Lung (tissue), 16 donors: ENCODE data around the gene TMEM107. TPM values are rescaled to one million over a fixed set of nuclear protein-coding genes. Genes with fewer than 3 reads are reported as not detected.

Experiments
- ATAC-seq: fragments of 200-7000 bp; cut with Tn5 transposase; one replicate; pipeline ENCODE4 v1.9.1; 2020; ENCODE audit warnings: moderate number of reproducible peaks; ENCODE audit not compliant: insufficient read depth, low FRiP score
- DNase-seq, 3 donors: peaks; one replicate each; pipeline ENCODE4 v3.0.0-alpha.2; 2013 to 2017
- H3K27ac ChIP-seq, 2 donors: one replicate each; pipeline ENCODE4 v1.5.1; 2013; ENCODE audit warnings: mild to moderate bottlenecking in 2 of 2, moderate library complexity in 2 of 2, control low read depth in 1 of 2, inconsistent platforms in 1 of 2, low read depth in 1 of 2, low read length in 1 of 2
- H3K27me3 ChIP-seq, 3 donors: one replicate each; pipeline ENCODE4 v1.5.1; 2013; ENCODE audit warnings: low read length in 2 of 3; ENCODE audit not compliant: control insufficient read depth in 3 of 3, insufficient read depth in 3 of 3
- H3K36me3 ChIP-seq, 4 donors: one replicate each; pipeline ENCODE4 v1.5.1; 2013; ENCODE audit warnings: low read length in 4 of 4, mild to moderate bottlenecking in 1 of 4, moderate library complexity in 1 of 4; ENCODE audit not compliant: control insufficient read depth in 4 of 4, insufficient read depth in 4 of 4
- H3K4me1 ChIP-seq, 5 donors: one replicate each; pipeline ENCODE4 v1.5.1; 2013; ENCODE audit warnings: low read length in 5 of 5, mild to moderate bottlenecking in 2 of 5, moderate library complexity in 1 of 5; ENCODE audit not compliant: control insufficient read depth in 5 of 5, insufficient read depth in 5 of 5
- H3K4me3 ChIP-seq: one replicate; pipeline ENCODE4 v1.5.1; 2013; ENCODE audit warnings: mild to moderate bottlenecking, control low read depth, moderate library complexity
- H3K9ac ChIP-seq, 2 donors: one replicate each; pipeline ENCODE4 v1.5.1; 2013; ENCODE audit warnings: low read length in 2 of 2, control low read depth in 1 of 2; ENCODE audit not compliant: insufficient read depth in 1 of 2
- H3K9me3 ChIP-seq, 4 donors: one replicate each; pipeline ENCODE4 v1.5.1; 2013; ENCODE audit warnings: low read length in 3 of 4, mild to moderate bottlenecking in 1 of 4, moderate library complexity in 1 of 4; ENCODE audit not compliant: control insufficient read depth in 4 of 4, insufficient read depth in 3 of 4
- WGBS, 2 donors: extraction: QIAGEN DNeasy Blood & Tissue Kit; methylation state at CpG; one replicate each; pipeline ENCODE4 v1.1.7; 2013; 5-methylcytosine and 5-hydroxymethylcytosine counted together
- long read RNA-seq, 5 donors: transcript quantifications; one replicate each; lab custom pipeline, GENCODE V29; 2026
- polyA plus RNA-seq, 2 donors: library from polyadenylated mRNA; stranded (reverse); fragments of 200-250 nt; gene quantifications; one replicate each; pipeline ENCODE4 v1.2.1, GENCODE V29; 2013
- total RNA-seq, 2 donors: library from RNA; depleted of rRNA in 1 of 2; stranded (reverse); fragments of >200 nt in 1 of 2; gene quantifications; one replicate each; pipeline ENCODE4 v1.2.1, GENCODE V29; 2014 to 2021
- TF ChIP-seq, protein P1 (sequence below): IDR thresholded peaks from 2 replicates; pipeline ENCODE4 v1.5.1; 2012; ENCODE audit warnings: mild to moderate bottlenecking; ENCODE audit errors: control extremely low read depth, extremely low read depth
- donor health status: control.
- donor health status: control.
- donor health status: Bipolar disorder and iron deficiency.
- donor health status: healthy.
- donor health status: DM: yes; HTN: yes; CAD: no.

The TMEM107 gene
- total RNA-seq (10 to 100 TPM; 24.4 to 33.1 TPM), polyA plus RNA-seq (10 to 100 TPM; 13.2 to 19.0 TPM)
- long read RNA-seq, donor 1, partial matches to known transcripts = 0 of 8 reads
- long read RNA-seq, donor 1, other reads (novel, unspliced or antisense) = 0 of 8 reads
- long read RNA-seq, donor 2, partial matches to known transcripts = 0 of 4 reads
- long read RNA-seq, donor 2, other reads (novel, unspliced or antisense) = 0 of 4 reads
- long read RNA-seq, donor 3, transcript TMEM107-204 (5 exons, 747 nt) = major isoform, 6 of 10 reads
- long read RNA-seq, donor 3, partial matches to known transcripts = 0 of 10 reads
- long read RNA-seq, donor 3, other reads (novel, unspliced or antisense) = 0 of 10 reads
- long read RNA-seq, donor 4, partial matches to known transcripts = 0 of 4 reads
- long read RNA-seq, donor 4, other reads (novel, unspliced or antisense) = 0 of 4 reads
- long read RNA-seq, donor 5, transcript TMEM107-205 (2 exons, 1,210 nt) = major isoform, 7 of 17 reads
- long read RNA-seq, donor 5, transcript TMEM107-204 (5 exons, 747 nt) = minor isoform, 6 of 17 reads
- long read RNA-seq, donor 5, partial matches to known transcripts = 0 of 17 reads
- long read RNA-seq, donor 5, other reads (novel, unspliced or antisense) = 0 of 17 reads

DNA sequence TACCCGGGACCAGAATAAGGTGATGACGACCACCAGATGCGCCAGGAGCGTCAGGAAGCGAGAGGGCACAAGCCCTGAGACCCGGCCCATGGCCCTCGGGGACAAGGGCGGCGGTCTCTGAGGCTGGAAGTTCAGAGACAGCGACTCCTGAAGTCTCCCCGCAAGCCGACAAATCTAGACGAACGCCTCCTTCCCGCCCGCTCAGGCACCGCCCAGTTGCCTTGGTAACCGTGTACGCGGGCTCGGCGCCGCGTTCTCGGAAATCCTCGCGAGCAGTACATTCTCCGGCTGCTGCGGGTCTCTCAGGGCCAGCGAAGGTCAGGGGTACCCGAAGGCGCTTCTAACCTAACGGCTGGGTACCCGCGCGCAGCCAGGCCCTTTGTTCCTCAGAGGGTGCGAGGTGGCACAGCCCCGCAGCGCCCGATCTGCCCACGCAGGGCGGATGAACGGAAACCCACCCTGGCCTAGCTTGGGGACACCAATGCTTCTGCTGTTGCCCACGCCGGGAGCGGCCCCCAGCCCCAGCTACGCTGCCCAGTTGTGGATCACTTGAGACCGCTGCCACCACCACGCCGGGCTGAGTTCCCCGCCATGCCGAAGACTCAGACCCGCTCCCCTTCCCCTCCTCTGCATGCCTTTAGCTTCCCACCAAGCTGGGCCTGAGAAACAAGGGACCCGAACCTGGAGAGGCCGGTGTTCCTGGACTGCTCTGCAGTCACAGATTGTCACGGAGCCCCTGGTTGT lies at the start of gene TMEM107:
TSS of gene TMEM107 (minus strand) at position 184 of the 744 bp plus-strand sequence. CDS start at position 90, 94 bp downstream.
- Histone ChIP-seq H3K9ac (peak within 1 kb of the TSS; percentile 78 to 87), H3K27me3 (no peaks in the 10 kb centered on the region), H3K9me3 (no peaks in the 10 kb centered on the region), H3K27ac (peak within 1 kb of the TSS; percentile 71 to 87), H3K4me3 (peak within 1 kb of the TSS; percentile 55), H3K36me3 (no peaks in the 10 kb centered on the region), H3K4me1 (peaks cover 0 to 35% (median 26%) of the 10 kb centered on the region in 5 donors)
- DNase-seq (peak; percentile 91 to 93 (median 92)), ATAC-seq (peak; percentile 58)
- 2 to 3% methylated on average over 56 of the region's 56 CpGs for WGBS, 2 donors
- TF ChIP-seq, protein P1, sequence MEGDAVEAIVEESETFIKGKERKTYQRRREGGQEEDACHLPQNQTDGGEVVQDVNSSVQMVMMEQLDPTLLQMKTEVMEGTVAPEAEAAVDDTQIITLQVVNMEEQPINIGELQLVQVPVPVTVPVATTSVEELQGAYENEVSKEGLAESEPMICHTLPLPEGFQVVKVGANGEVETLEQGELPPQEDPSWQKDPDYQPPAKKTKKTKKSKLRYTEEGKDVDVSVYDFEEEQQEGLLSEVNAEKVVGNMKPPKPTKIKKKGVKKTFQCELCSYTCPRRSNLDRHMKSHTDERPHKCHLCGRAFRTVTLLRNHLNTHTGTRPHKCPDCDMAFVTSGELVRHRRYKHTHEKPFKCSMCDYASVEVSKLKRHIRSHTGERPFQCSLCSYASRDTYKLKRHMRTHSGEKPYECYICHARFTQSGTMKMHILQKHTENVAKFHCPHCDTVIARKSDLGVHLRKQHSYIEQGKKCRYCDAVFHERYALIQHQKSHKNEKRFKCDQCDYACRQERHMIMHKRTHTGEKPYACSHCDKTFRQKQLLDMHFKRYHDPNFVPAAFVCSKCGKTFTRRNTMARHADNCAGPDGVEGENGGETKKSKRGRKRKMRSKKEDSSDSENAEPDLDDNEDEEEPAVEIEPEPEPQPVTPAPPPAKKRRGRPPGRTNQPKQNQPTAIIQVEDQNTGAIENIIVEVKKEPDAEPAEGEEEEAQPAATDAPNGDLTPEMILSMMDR = no peak

DNA sequence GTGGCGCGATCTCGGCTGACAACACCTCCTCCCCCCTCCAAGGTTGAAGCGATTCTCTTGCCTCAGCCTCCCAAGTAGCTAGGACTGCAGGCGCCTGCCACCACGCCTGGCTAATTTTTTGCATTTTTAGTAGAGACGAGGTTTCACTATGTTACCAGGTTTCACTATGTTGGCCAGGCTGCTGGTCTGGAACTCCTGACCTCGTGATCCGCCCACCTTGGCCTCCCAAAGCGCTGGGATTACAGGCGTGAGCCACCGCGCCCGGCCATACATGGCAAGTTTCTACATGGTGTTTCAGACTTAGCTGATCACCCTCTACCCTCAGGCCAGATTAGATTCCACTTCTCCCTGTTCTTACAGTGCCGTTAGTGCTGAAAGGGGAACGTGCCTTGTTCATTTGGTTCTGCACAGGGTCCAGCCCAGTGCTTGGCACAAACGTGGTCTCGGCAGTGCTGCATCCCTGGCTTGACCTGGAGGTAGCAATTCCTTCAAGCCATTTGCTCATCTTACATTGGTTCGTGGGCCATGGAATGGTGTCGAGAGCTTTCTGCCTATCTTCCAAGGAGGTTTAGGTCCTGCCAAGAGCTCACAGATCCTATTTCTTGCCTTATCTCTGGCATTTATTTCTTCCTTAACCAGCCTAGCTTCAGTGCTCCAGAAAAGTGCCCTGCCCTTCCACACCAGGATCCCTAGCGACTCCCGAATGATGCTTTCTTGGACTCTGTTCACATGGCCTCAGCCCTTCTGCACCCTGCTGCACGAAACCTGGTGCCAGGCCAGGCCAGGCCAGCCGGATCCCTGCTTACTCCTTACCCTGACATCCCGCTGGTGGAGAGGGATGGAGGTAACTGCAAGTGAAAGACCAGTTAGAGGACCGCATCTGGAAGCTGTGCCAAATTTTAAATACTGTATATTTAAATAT lies 49.0 kb upstream of the TMEM107 start:
- DNase-seq = no peak
- peaks cover 11 to 28% (median 14%) of the 10 kb centered on the region in 4 donors for H3K36me3 ChIP-seq
- no peak overlapping the region for H3K4me3 ChIP-seq
- ATAC-seq = no peak
- no peak overlapping the region for H3K27ac ChIP-seq
- H3K9ac ChIP-seq = no peak overlapping the region
- TF ChIP-seq, protein P1 = no peak
- peaks cover 2 to 23% (median 5%) of the 10 kb centered on the region in 5 donors for H3K4me1 ChIP-seq
- no peaks in the 10 kb centered on the region for H3K27me3 ChIP-seq
- H3K9me3 ChIP-seq = no peaks in the 10 kb centered on the region
- 94 to 95% methylated on average over 26 of the region's 26 CpGs for WGBS, 2 donors

DNA sequence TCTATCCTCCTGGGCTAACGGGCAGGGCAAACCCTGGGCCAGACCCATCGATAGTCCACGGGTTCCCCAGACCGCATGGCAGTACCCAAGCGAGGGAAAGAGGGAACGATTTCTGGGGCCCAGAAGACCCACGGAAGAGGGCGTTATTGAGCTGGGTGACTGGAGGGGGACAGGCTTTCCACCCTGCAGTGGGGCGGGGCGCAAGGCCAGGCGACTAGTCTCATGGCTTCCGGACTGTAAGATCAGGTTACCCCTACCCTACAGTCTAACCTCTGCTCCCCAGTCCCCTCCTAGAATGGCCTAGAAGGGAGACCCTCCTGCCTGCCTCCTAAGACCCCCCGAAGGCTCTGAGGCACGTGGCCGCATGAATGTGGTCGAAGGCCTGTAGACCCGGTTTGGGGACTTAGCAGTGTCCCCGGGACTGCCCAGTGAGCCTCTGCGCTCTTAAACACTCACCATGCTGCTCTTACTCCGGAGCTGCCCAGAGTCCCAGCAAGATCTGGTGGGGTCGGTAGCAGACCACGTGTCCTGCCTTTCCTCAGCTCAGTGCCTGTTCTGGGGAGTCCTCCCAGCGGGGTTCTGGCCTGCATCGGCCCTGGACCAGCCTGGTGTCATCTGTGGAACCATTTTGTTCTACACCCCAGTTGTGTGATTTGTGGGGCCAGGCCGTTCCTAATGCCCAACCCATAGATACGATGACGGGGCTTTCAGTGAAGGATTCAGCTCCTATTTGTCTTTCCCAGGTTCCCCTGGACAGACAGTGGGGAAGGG lies 47.4 kb upstream of the TMEM107 start:
- Histone ChIP-seq H3K27me3 (no peaks in the 10 kb centered on the region), H3K4me1 (peaks cover 2 to 23% (median 5%) of the 10 kb centered on the region in 5 donors), H3K9me3 (no peaks in the 10 kb centered on the region), H3K36me3 (peaks cover 0 to 13% (median 3%) of the 10 kb centered on the region in 4 donors), H3K4me3 (peak overlapping the region; percentile 27), H3K27ac (peak overlapping the region; percentile 96 to 98), H3K9ac (peak overlapping the region; percentile 87 to 99)
- DNase-seq (peak; percentile 72 to 77 (median 72)), ATAC-seq (no peak)
- WGBS, 2 donors = 11% methylated on average over 27 of the region's 27 CpGs
- TF ChIP-seq, protein P1 = no peak
